HFFc6 (cell line): Measurements from ENCODE around the gene SCP2. TPM values are rescaled to one million over a fixed set of nuclear protein-coding genes. Genes with fewer than 3 reads are reported as not detected.

ENCODE experiments used
- DNase-seq: peaks from one replicate; pipeline ENCODE4 v3.0.0-alpha.2; 2018
- H3K27ac Mint-ChIP-seq: 2 replicates; pipeline ENCODE4 v1.8.0; 2020; ENCODE audit warnings: mild to moderate bottlenecking, mixed read lengths
- H3K27me3 Mint-ChIP-seq: 2 replicates; pipeline ENCODE4 v1.8.0; 2021; ENCODE audit warnings: mild to moderate bottlenecking, moderate library complexity, mixed read lengths; ENCODE audit not compliant: insufficient read depth
- H3K36me3 Mint-ChIP-seq: 2 replicates; pipeline ENCODE4 v1.8.0; 2021; ENCODE audit warnings: low read depth, mixed read lengths
- H3K4me1 Mint-ChIP-seq: 2 replicates; pipeline ENCODE4 v1.8.0; 2020; ENCODE audit warnings: low read depth, mixed read lengths
- H3K4me3 Mint-ChIP-seq: 2 replicates; pipeline ENCODE4 v1.8.0; 2020; ENCODE audit warnings: mild to moderate bottlenecking, moderate library complexity, mixed read lengths
- H3K9me3 Mint-ChIP-seq: 2 replicates; pipeline ENCODE4 v1.8.0; 2020; ENCODE audit warnings: mild to moderate bottlenecking, mixed read lengths
- CTCF ChIP-seq: fragments of 200-600 bp; sonication (generic); IDR thresholded peaks from 2 replicates; pipeline ENCODE4 v1.5.0; 2021; ENCODE audit warnings: antibody characterized with exemption, mild to moderate bottlenecking
- total RNA-seq, 6 experiments: library from RNA; stranded (reverse); fragmentation: NEBNext Ultra II Directional; extraction: Animal tissue kit (Norgen Biotek cat#: 25700); gene quantifications; 2 replicates in 1 of 6; 3 replicates in 5 of 6; pipeline ENCODE4 v1.2.3, GENCODE V29; 2021

Gene SCP2
- total RNA-seq, 6 experiments from 2014 or later, result 122 to 159 (median 156) TPM

- no peak for TF ChIP-seq CTCF
- peaks cover 7% of the 10 kb centered on the region for H3K4me1 Mint-ChIP-seq
- H3K27me3 Mint-ChIP-seq, result no peaks in the 10 kb centered on the region
- H3K4me3 Mint-ChIP-seq, result no peak overlapping the region
- no peak overlapping the region for H3K27ac Mint-ChIP-seq
- H3K36me3 Mint-ChIP-seq, result no peaks in the 10 kb centered on the region
- no peaks in the 10 kb centered on the region for H3K9me3 Mint-ChIP-seq
- DNase-seq, result no peak
Observed at GRCh38 chr1:52906135-52906603, 20.9 kb upstream of the SCP2 start.

GRCh38 chr1:52907068-52907811, 19.8 kb upstream of the SCP2 start:
- no peak for TF ChIP-seq CTCF
- H3K9me3 Mint-ChIP-seq, result no peaks in the 10 kb centered on the region
- no peaks in the 10 kb centered on the region for H3K27me3 Mint-ChIP-seq
- H3K27ac Mint-ChIP-seq, result no peak overlapping the region
- no peaks in the 10 kb centered on the region for H3K36me3 Mint-ChIP-seq
- peaks cover 7% of the 10 kb centered on the region for H3K4me1 Mint-ChIP-seq
- no peak for DNase-seq
- H3K4me3 Mint-ChIP-seq, result no peak overlapping the region

GRCh38 chr1:52907812-52908153, 19.3 kb upstream of the SCP2 start:
- Mint-ChIP-seq H3K27ac (no peak overlapping the region), H3K9me3 (no peaks in the 10 kb centered on the region), H3K27me3 (no peaks in the 10 kb centered on the region), H3K4me3 (no peak overlapping the region), H3K36me3 (no peaks in the 10 kb centered on the region), H3K4me1 (peaks cover 7% of the 10 kb centered on the region)
- TF ChIP-seq CTCF, result no peak
- no peak for DNase-seq

GRCh38 chr1:52911541-52911940, 15.5 kb upstream of the SCP2 start:
- no peak for DNase-seq
- Mint-ChIP-seq H3K27ac (no peak overlapping the region), H3K9me3 (no peaks in the 10 kb centered on the region), H3K36me3 (no peaks in the 10 kb centered on the region), H3K4me3 (no peak overlapping the region), H3K27me3 (no peaks in the 10 kb centered on the region), H3K4me1 (peaks cover 7% of the 10 kb centered on the region)
- no peak for TF ChIP-seq CTCF

GRCh38 chr1:52913014-52913413, 14.1 kb upstream of the SCP2 start:
- no peaks in the 10 kb centered on the region for H3K4me1 Mint-ChIP-seq
- no peaks in the 10 kb centered on the region for H3K9me3 Mint-ChIP-seq
- no peak for TF ChIP-seq CTCF
- no peak overlapping the region for H3K27ac Mint-ChIP-seq
- H3K27me3 Mint-ChIP-seq, result peaks cover 3% of the 10 kb centered on the region; the same call in 1 of the 2 replicates
- no peaks in the 10 kb centered on the region for H3K36me3 Mint-ChIP-seq
- no peak overlapping the region for H3K4me3 Mint-ChIP-seq
- no peak for DNase-seq
